NT2/D1 (cell line): ENCODE data around the gene ENTHD1.

Source experiments
- SUZ12 ChIP-seq: IDR thresholded peaks from 2 replicates; pipeline ENCODE4 v1.6.1; 2011; ENCODE audit not compliant: insufficient read length, insufficient read depth; ENCODE audit errors: extremely low read depth
- YY1 ChIP-seq: IDR thresholded peaks from 2 replicates; pipeline ENCODE4 v1.6.1; 2011; ENCODE audit not compliant: insufficient read length, insufficient read depth
- ZNF274 ChIP-seq: IDR thresholded peaks from 2 replicates; pipeline ENCODE4 v1.6.1; 2011; ENCODE audit warnings: mild to moderate bottlenecking, low read depth, low read length

GRCh38 chr22:39723899-39724351 lies 169.6 kb downstream of the ENTHD1 start:
- TF ChIP-seq SUZ12 (no peak), YY1 (no peak), ZNF274 (no peak)
